WTC11 (cell line): Measurements from ENCODE around the gene CD276.
"Not testable (repeated sequence)": the region's sequence is repeated elsewhere in the genome, so short reads cannot be mapped to it uniquely, and the experiment has no call there.

ENCODE experiments used
- ATF1 ChIP-seq: sonication (generic); formaldehyde crosslinking; IDR thresholded peaks from 2 replicates; pipeline ENCODE4 v1.8.1; 2023; ENCODE audit warnings: mild to moderate bottlenecking, moderate library complexity, missing genetic modification reagents
- CREM ChIP-seq: sonication (generic); formaldehyde crosslinking; IDR thresholded peaks from 2 replicates; pipeline ENCODE4 v1.8.1; 2022; ENCODE audit warnings: mild to moderate bottlenecking, missing genetic modification reagents, moderate library complexity
- ETV6 ChIP-seq: sonication (generic); formaldehyde crosslinking; IDR thresholded peaks from 2 replicates; pipeline ENCODE4 v1.8.1; 2022; ENCODE audit warnings: mild to moderate bottlenecking, missing genetic modification reagents
- JUN ChIP-seq: sonication (generic); formaldehyde crosslinking; IDR thresholded peaks from 2 replicates; pipeline ENCODE4 v1.8.0; 2023; ENCODE audit warnings: mild to moderate bottlenecking, missing genetic modification reagents
- NR2C2 ChIP-seq: sonication (generic); formaldehyde crosslinking; IDR thresholded peaks from 2 replicates; pipeline ENCODE4 v1.8.0; 2022; ENCODE audit warnings: mild to moderate bottlenecking, missing genetic modification reagents
- NR3C1 ChIP-seq: sonication (generic); formaldehyde crosslinking; conservative IDR thresholded peaks from 2 replicates; pipeline ENCODE4 v1.8.1; 2023; ENCODE audit warnings: low read depth, mild to moderate bottlenecking, missing genetic modification reagents
- TCF7 ChIP-seq: sonication (generic); formaldehyde crosslinking; IDR thresholded peaks from 2 replicates; pipeline ENCODE4 v1.8.0; 2022; ENCODE audit warnings: mild to moderate bottlenecking, low read depth, missing genetic modification reagents, moderate library complexity
- ZBTB21 ChIP-seq: sonication (generic); formaldehyde crosslinking; IDR thresholded peaks from 2 replicates; pipeline ENCODE4 v1.8.1; 2023; ENCODE audit warnings: mild to moderate bottlenecking, missing genetic modification reagents, borderline replicate concordance
- TF ChIP-seq, protein P1 (sequence below): fragments of 200-600 bp; IDR thresholded peaks from 2 replicates; pipeline ENCODE4 v1.8.0; 2022; ENCODE audit warnings: antibody characterized with exemption
- TF ChIP-seq, protein P2 (sequence below): sonication (generic); formaldehyde crosslinking; IDR thresholded peaks from 2 replicates; pipeline ENCODE4 v1.8.0; 2023; ENCODE audit warnings: missing genetic modification reagents
- TF ChIP-seq, protein P3 (sequence below): sonication (generic); formaldehyde crosslinking; IDR thresholded peaks from 2 replicates; pipeline ENCODE4 v1.8.1; 2022; ENCODE audit warnings: mild to moderate bottlenecking, missing genetic modification reagents, moderate library complexity, borderline replicate concordance
- TF ChIP-seq, protein P4 (sequence below): sonication (generic); formaldehyde crosslinking; IDR thresholded peaks from 2 replicates; pipeline ENCODE4 v1.8.1; 2023; ENCODE audit warnings: mild to moderate bottlenecking, missing genetic modification reagents, moderate library complexity

DNA sequence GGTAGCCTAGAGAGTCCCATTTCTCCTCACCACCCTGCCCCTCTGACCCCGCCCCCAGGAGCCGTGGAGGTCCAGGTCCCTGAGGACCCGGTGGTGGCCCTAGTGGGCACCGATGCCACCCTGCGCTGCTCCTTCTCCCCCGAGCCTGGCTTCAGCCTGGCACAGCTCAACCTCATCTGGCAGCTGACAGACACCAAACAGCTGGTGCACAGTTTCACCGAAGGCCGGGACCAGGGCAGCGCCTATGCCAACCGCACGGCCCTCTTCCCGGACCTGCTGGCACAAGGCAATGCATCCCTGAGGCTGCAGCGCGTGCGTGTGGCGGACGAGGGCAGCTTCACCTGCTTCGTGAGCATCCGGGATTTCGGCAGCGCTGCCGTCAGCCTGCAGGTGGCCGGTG, 19.4 kb downstream of the CD276 start:
- TF ChIP-seq, protein P1, sequence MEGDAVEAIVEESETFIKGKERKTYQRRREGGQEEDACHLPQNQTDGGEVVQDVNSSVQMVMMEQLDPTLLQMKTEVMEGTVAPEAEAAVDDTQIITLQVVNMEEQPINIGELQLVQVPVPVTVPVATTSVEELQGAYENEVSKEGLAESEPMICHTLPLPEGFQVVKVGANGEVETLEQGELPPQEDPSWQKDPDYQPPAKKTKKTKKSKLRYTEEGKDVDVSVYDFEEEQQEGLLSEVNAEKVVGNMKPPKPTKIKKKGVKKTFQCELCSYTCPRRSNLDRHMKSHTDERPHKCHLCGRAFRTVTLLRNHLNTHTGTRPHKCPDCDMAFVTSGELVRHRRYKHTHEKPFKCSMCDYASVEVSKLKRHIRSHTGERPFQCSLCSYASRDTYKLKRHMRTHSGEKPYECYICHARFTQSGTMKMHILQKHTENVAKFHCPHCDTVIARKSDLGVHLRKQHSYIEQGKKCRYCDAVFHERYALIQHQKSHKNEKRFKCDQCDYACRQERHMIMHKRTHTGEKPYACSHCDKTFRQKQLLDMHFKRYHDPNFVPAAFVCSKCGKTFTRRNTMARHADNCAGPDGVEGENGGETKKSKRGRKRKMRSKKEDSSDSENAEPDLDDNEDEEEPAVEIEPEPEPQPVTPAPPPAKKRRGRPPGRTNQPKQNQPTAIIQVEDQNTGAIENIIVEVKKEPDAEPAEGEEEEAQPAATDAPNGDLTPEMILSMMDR, result not testable (repeated sequence)
- TF ChIP-seq, protein P2, sequence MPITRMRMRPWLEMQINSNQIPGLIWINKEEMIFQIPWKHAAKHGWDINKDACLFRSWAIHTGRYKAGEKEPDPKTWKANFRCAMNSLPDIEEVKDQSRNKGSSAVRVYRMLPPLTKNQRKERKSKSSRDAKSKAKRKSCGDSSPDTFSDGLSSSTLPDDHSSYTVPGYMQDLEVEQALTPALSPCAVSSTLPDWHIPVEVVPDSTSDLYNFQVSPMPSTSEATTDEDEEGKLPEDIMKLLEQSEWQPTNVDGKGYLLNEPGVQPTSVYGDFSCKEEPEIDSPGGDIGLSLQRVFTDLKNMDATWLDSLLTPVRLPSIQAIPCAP (CRISPR knock-in tag), result not testable (repeated sequence)
- not testable (repeated sequence) for TF ChIP-seq TCF7 (CRISPR knock-in tag); ATF1 (CRISPR knock-in tag); ZBTB21; JUN; NR2C2 (CRISPR knock-in tag); ETV6; NR3C1 (CRISPR knock-in tag); CREM
- TF ChIP-seq, protein P3, sequence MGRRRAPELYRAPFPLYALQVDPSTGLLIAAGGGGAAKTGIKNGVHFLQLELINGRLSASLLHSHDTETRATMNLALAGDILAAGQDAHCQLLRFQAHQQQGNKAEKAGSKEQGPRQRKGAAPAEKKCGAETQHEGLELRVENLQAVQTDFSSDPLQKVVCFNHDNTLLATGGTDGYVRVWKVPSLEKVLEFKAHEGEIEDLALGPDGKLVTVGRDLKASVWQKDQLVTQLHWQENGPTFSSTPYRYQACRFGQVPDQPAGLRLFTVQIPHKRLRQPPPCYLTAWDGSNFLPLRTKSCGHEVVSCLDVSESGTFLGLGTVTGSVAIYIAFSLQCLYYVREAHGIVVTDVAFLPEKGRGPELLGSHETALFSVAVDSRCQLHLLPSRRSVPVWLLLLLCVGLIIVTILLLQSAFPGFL (CRISPR knock-in tag), result not testable (repeated sequence)
- TF ChIP-seq, protein P4, sequence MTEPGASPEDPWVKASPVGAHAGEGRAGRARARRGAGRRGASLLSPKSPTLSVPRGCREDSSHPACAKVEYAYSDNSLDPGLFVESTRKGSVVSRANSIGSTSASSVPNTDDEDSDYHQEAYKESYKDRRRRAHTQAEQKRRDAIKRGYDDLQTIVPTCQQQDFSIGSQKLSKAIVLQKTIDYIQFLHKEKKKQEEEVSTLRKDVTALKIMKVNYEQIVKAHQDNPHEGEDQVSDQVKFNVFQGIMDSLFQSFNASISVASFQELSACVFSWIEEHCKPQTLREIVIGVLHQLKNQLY, result not testable (repeated sequence)
